ENCODE results near the gene CAMK2B.

Gene CAMK2B

DNA sequence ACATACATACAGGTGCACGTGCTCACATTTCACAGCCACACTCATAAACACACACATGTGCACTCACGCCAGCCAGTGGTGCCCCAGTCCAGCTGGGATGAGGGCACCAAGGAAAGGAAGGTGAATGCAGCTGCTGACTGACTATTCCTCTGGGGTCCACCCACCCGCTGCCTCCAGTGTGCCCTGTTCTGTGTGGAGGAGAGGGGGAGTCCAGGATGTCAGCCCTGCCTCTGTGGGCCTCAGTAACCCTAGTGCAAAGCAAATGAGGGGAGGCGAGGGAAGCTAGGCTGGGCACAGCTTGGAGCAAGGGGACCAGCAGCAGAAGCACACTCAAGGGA, 67.0 kb downstream of the CAMK2B start:
- no peak for DNase-seq (ENCODE audit: low spot score)

DNA sequence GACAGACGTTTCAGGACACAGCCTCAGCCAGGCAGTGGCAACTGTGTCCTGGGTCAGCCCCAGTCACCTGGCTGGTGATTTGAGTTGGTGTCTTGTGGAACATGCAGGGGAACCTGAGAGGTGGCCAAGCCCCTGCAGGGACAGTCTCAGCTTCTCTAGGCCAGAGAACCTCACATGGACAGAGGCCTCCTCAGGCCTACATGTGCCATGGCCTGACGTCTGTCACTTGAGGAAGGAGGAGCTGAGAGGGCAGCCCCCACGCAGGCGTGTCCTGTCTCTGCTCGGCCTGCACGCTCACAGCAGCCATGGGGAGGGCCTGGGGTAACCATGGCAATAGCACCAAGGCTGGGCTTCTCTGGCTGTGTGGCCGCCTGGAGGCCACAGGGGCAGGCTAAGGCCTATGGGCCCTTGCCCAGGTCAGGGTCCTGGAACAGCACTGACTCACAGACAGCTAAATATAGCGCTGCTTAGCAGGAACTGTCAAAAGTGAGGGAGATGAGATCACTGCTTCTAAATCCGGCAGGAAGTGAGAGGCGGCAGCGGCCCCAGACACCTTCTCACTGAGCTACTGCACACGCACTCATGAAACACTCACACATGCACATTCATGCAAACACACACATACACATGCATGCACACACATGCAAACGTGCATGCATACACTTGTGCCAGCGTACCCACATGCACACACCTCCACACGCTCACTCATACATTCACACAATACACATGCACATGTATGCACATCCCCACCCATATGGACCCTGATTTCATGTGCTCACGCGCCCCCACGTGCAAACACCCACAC, 67.6 kb downstream of the CAMK2B start:
- DNase-seq (ENCODE audit: low spot score) = peak; percentile 60

DNA sequence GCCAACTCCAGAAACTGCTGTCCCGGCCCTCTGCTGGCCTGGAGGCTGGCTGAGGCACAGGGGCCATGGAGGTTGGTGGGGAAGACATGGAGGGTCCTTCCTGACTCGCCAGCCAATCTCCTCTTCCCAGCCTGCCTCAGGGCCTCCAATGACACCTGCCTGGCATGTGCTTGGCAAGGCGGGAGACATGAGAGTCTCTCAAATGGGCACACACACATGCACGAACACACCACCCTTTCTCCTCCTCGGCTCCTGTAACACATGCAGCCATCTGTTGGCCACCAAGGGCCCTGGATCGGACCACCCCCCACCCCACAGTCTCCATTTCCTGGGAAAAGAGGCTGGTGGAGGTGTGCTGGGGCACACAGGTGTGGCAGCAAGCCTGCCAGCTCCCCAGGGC, 68.2 kb downstream of the CAMK2B start:
- DNase-seq (ENCODE audit: low spot score) = no peak

DNA sequence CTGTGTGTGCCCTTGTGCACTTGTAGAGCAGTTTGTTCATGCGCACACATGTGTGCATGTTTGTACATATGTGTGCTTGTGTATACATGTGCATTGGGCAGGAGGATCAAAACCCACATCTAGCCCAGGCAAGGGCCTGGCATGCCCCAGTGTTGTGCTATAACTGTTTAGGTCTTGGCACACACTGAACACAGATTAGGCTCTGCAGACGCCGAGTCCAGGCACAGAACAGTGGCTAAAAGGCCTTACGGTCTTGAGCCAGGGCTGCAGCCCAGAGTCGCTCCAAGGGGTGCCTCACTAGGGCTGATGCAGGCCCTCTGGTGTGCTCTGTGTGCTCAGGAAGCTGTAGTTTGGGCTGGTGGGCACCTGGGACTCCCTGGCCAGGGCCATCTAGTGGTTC, 68.9 kb downstream of the CAMK2B start:
- DNase-seq (ENCODE audit: low spot score) = no peak

DNA sequence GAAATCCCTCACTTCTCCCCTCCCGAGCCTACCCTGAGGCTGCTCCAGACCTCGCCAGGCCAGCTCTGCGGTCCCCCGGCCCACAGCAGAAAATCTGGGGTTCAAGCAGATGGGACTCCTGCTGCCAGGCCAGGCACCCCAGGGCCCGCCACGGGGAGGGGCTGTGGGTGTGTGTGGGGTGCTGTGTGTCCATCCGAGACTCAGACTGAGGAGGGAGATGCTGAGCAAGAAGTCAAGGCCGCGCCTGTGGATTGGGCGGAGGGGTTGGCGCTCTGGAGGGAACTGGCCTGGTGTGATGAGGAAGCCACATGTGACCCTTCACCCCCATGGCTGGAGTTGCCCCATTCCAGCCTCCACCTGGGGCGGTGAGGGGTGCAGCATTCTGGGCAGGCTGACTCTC, 73.5 kb downstream of the CAMK2B start:
- DNase-seq (ENCODE audit: low spot score) = no peak

DNA sequence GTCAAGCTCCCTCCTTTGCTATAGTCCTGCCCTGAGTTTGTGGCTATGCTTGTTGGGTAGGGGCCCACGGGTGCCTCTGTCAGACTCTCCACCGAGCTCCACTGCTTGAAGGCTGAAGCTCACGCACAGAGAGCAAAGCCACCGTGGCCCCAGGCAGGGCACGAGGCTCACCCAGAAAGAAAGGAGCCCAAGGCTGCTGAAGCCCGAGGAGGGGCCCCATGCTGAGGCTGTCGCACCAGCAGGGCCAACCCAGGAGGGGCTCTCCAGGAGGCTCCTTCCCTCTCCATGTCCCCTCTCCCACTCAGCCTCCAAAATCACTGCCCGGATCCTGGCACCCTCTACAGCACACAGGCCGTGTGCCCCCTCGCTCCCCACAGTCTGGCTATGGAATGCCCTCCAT, 74.1 kb downstream of the CAMK2B start:
- no peak for DNase-seq (ENCODE audit: low spot score)

DNA sequence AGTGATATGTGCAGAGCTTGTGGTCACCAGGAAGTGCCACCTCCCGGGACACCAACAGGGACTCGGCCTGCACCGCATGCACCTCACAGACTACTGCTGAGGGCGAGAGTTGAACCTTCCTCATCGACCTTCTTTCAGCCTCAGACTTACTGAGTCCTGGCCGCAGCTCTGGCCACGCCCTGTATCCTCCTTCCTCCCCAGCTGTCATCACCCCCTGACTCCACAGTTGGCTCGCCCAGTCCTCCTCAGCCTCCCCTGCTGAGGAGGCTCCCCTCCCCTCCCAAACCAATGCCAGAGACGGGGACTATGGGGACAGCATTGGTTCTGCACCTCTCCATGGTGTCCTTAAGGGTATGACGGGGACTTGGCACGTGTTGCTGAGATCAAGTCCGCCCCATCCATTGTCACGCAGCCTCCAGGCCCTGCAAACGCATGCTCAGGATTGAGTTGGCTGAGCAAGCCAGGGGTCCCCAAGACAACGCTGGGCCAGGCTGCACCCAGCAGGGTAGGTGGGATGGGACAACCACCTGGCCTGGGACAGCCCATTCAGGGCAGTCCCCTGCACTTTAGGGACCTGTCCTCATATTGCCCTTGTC, 75.7 kb downstream of the CAMK2B start:
- no peak for DNase-seq (ENCODE audit: low spot score)

DNA sequence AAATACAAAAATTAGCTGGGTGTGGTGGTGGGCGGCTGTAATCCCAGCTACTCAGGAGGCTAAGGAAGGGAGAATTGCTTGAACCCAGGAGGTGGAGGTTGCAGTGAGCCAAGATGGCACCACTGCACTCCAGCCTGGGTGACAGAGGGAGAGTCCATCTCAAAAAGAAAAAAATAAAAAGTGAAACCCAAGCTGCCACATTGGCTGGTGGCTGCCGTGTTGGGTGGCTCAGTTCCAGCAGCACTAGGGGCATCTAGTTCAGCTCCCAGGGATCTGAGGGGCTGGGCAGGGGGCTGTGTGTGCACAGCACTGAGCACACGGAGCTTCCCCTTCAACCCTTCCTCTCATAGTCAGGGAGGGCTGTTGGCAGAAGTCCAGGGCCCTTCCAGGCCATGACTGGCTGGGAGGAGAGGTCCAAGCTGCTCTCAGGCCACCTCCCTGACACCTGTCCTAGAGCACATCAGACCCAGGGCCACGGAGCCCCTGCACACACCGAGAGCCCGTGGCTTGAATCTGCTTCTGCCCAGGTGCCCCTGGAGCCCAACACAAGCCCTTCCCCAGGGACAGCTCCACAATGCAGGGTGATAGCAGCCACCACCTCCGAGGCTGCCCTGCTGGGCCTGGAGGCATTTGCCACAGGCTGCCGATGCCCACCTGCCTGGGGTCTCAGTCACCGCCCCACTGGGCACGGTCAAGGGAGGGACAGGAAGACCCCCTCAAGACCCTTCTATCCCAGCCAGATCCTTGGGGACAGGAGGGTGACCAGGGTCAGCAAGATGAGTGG, 77.3 kb downstream of the CAMK2B start:
- no peak for DNase-seq (ENCODE audit: low spot score)

DNA sequence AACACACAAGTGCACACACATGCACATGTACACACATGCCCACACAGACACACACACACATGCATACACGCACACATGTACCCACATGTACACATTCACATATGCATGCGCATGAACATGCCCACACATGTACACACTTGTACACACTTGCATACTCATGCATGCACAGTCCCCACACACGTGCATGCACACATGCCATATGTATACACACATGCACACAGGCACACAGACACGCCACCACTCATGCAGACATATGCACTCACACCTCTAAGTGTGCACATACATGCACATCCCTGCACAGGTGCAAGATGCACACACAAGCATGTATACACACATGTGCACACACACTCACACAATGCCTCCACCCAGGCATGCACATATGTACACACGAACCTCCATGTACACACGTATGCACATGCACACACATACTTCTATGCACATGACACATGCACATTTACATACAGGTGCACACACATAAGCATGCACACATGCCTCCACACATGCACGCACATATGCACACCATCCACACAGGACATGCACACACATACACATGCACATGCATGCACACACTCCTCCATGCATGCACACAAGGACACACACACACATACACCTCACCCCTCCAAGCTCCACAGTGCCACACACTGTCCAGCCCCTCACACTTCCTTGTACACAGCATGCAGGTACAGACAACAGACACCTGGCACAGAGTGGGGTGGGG, 78.8 kb downstream of the CAMK2B start:
- DNase-seq (ENCODE audit: low spot score) = no peak

DNA sequence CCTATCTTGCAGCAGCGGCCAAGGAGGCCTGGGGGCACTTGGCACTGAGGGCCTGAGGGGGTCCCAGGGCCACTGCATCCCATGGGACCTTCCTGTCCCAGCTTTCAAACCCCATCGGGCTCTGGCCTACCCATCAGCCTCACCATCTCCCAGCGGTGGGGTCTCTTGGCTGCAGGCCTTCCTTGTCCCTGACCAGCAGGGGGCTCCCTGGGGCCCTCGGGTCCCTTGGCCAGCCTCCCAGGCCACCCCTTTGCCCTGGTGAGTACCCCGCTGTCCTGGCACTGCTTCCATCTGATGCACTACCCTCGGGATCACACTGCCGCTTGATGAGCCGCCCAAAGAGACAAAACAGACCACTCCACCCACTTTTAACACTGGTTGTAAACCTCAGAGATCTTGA, 81.1 kb downstream of the CAMK2B start:
- DNase-seq (ENCODE audit: low spot score) = no peak

DNA sequence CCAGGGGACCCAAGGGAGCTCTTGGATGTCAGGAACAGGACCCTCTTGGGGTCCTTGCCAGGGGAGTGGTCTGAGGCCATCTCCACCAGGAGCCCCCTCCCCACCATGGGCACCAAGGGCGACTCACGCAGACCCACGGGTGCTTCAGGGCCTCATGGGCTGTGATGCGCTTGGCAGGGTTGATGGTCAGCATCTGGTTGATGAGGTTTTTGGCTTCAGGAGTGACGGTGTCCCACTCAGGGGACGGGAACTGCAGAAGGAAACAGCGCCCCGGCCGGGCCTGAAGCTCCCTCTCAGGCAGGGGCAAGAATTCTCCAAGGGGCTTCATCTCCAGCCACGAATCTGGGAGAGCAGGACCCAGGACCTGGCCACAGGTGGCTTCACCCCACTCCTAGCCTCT, 83.3 kb downstream of the CAMK2B start:
- DNase-seq (ENCODE audit: low spot score) = no peak

DNA sequence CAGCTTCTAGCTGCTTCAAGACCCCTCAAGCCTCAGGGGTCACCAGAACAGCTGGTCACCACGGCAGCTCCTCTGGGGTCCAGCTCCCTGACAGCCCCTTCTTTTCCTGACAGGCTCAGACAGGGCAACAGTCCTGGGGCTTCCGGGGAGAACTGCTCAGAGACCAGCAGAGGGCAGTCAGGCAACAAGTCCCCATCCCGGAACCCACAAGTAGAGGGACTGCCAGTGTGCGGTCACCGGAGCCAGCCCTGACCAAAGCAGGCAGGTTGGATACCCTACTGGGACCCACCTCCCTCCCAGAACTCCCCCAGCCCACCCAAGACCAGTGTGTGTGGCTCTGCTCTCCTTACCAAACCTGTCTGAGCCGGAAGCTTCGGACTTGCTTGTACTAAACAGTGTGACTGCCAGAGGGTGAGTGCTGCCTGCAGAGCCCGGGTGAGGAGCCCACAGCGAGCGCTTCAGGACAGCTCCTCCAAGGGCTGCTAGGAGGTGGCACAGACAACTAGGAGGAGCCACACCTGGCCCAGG, 84.3 kb downstream of the CAMK2B start:
- peak; percentile 84 for DNase-seq (ENCODE audit: low spot score)

DNA sequence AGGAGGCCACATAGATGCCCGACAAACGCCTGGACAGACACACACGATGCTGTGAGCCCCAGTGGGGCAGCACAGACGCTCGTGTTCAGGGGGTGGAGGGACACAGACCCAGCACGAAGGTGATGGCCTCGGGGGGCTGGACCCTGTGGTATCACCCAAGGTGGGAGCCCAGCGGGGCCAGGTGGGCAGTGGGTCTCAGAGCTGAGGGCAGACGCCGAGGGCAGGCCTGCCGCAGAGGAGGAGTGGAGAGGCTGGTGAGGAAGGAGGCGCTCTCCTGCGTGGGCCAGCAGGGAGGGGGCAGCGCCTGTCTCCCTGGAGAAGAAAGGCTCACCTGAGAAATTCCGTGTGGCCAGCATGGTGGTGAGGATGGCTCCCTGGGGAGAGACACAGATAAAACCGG, 85.0 kb downstream of the CAMK2B start:
- no peak for DNase-seq (ENCODE audit: low spot score)

DNA sequence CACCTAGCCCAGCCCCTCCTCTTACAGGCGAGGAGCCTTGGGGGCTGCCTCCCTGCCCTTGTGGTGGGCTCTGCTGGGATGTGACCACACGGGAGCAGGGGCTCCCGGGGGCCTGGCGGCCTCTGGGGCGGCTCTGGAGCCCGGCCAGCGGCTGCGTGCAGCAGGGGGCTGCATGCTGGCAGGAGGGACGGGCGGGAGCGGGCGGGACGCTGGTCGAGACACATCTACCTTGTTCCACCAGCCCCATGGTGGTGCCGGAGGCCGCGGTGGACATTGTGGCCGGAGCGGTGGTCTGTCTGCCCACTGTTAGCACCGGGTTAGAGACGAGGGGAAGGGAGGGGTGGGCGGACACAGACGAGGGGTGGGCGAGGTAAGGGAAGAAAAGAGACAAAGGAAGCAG, 86.0 kb downstream of the CAMK2B start:
- no peak for DNase-seq (ENCODE audit: low spot score)

DNA sequence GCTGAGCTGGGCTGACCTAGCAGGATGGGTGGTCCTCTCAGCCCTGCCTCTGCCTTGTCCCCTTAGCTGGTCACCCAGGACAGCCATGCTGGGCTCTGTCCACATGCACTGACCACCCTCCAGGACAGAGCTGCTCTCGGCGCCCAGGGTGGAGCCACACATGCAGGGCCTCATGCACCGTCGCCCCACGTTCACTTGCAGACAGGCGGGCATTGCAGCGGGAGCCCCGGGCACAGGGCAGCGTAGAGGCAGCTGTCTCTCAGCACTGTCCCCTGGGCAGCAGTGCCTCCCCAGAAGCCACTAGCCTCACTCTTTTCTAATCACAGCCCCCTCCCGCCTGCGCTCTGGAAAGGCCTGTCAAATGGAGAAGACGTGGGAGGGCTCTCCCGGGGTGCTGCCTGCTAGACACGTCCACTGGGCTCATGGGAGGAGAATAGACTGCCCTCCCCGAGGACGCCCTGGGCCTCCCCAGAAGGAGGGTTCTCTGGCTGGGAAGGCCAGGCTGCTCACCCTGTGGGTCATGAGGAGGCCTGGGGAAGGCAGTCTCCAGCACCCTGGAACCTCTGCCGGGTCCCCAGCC, 87.2 kb downstream of the CAMK2B start:
- no peak for DNase-seq (ENCODE audit: low spot score)

DNA sequence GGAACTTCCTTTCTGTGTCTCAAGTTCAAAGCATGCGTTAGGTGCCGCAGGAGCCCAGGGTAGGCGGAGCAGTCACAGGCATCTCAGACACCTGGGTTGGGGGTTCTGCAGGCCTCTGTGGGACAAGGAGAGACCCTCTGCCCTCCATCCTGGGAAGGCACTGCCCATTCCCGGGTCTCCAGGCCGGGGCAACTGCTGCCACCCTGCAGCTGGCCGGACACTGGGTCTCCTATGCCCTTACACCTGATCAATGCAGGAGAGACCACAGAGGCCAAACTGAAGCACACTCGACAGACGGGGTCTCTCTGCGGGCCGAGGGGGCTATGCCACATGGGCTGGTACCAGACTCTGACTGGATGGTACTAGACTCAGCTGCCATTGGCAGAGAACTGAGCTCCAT, 87.7 kb downstream of the CAMK2B start:
- DNase-seq (ENCODE audit: low spot score) = no peak

DNA sequence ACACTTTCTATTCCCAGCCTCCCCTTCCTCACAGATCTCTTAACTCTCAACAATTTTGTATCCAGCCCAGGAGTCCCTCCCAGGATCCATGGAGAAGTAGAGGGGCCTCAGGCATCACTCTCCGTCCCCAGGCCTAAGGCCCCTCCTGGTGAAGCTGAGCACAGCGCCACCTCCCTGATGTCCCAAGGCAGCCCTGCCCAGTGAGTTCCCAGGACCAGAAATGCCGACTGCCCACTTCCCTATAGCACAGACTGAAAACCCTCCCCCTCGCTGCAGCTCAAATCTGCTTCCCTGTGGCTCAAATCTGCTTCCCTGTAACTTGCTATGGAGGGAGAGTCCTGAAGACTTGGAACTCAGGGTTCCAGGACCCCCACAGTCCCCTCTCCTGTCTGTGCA, 89.1 kb downstream of the CAMK2B start:
- DNase-seq (ENCODE audit: low spot score) = no peak

DNA sequence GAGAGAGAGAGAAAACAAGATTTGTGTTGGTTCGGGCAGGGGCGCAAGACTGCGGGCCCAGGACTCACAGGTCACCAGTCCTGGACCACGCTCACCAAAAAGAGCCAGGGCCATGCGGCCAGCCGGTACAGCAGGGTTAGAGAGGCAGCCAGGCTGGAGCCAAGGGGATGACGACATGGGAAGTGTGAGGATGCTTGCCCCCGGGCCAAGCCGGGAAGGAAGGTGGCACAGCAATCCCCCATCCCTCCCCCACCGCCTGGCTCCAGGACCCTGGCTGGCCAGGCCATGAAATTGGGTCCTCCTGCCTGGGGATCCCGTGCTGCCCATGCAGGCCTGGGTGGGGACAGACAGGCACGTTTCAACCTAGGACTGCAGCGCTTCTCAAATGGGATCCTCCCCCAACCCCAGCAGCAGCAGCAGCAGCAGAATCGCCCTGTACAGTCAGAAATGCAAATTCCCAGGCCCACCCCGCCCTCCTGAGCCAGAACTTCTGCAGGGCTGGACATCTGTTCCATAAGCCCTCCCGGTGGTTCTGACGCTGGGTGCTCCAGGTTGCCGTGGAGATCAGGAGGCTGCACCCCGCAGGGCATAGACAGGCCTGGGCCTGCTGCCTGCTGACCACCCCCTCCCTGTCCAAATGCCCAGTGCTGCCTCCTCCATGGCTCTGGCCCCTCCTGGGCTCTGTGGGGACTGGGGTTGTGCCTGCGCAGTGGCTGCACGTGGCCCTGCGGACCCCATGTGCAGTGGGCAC, 89.6 kb downstream of the CAMK2B start:
- DNase-seq (ENCODE audit: low spot score) = no peak

DNA sequence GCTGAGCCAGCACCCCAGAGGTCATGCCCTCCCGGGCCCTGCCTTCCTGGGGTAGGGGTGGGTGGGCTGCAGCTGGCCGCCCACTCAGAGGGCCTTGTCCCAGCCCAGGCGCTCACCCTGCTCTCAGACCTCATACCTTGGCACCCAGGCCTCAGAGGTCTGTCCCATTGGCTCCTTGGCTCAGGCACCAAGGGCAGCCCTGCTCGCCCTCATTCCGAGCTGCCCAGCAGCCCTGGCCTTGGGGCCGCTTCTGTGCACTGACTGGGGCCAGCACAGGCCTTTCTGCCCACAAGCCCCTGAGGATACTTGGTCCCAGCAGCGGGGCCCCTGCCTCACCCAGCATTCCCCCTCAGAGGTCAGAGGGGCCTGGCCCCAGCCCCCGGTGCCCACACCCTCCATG, 90.3 kb downstream of the CAMK2B start:
- DNase-seq (ENCODE audit: low spot score) = no peak

DNA sequence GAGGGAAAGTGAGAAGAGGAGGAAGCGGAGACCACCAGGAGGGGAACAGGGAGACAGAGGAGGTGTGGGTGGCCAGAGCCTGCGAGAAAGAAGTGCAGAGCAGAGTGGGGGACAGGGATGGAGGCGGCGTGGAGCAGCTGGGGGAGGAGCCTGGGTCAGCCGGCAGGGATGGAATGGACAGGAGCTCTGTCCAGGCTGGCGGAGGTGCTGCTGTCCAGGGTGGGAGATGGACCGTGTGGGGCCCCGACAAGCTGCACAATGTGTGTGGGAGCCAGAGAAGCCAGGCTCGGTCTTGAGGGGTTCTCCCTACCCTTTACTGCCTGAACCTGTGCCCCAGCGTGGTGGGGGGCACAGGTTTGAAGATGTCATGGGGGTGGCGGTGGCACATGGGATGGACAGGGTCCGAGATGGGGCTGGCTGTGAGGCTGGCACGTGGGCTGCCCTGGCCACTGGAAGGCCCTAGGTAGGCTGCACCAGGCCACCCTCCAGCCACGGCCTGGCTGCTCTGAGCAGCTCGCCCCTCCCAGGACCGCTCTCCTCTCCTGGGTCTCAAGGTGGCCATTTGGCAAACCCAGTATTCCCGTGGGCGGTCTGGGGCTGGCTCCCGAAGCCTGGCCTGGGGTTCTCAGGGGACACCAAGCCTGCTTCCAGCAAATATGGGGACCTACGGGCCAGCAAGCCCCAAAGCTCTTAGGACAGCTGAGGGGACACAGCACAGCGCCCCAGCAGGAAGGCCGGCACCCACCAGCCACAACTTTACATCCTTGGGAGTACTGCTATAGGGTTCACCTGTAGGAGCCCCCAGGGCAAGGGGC, 92.3 kb downstream of the CAMK2B start:
- DNase-seq (ENCODE audit: low spot score) = no peak

Data from SK-N-DZ (cell line).